Psoas muscle (tissue), 8 donors: ENCODE data around the gene EVC. TPM values are rescaled to one million over a fixed set of nuclear protein-coding genes. Genes with fewer than 3 reads are reported as not detected.
A peak's percentile ranks its signal among the peaks of the same experiment; 100 is the strongest.

ENCODE experiments used
- ATAC-seq, 4 donors: fragments of 200-7000 bp; cut with Tn5 transposase; one replicate each; pipeline ENCODE4 v1.9.1; 2020; ENCODE audit warnings: moderate library complexity in 3 of 4, mild to moderate bottlenecking in 2 of 4
- DNase-seq, 2 donors: peaks; one replicate each; pipeline ENCODE4 v3.0.0-alpha.2; 2020
- H3K27ac ChIP-seq: fragments of 200-600 bp; one replicate; pipeline ENCODE4 v1.8.0; 2022
- H3K27me3 ChIP-seq, 3 donors: fragments of 200-600 bp in 1 of 3; one replicate each; pipeline versions ENCODE4 v1.6.1 to v1.8.0; 2013 to 2022; ENCODE audit warnings: low read length in 2 of 3, mild to moderate bottlenecking in 2 of 3, moderate library complexity in 1 of 3; ENCODE audit not compliant: insufficient read depth in 3 of 3
- H3K36me3 ChIP-seq, 2 donors: fragments of 200-600 bp in 1 of 2; one replicate each; pipeline versions ENCODE4 v1.6.1 to v1.8.0; 2013 to 2022; ENCODE audit warnings: low read depth in 1 of 2, mild to moderate bottlenecking in 1 of 2, moderate library complexity in 1 of 2; ENCODE audit not compliant: insufficient read depth in 1 of 2
- H3K4me1 ChIP-seq: fragments of 200-600 bp; one replicate; pipeline ENCODE4 v1.8.0; 2022
- H3K4me3 ChIP-seq: fragments of 200-600 bp; one replicate; pipeline ENCODE4 v1.8.0; 2022; ENCODE audit warnings: mild to moderate bottlenecking
- H3K9me3 ChIP-seq: fragments of 200-600 bp; one replicate; pipeline ENCODE4 v1.8.0; 2022
- WGBS, 3 donors: extraction: QIAGEN DNeasy Blood & Tissue Kit; methylation state at CpG; one replicate each; pipeline versions ENCODE4 v1.1.6 to v1.1.7; 2013; 5-methylcytosine and 5-hydroxymethylcytosine counted together
- intact Hi-C, 2 donors: fragments of 100-400 bp; cut with DNase I; formaldehyde crosslinking; loops; one replicate each; pipeline versions ENCODE4 v1.11.0 to v1.14.2; 2022
- polyA plus RNA-seq, 3 donors: library from polyadenylated mRNA; stranded (reverse); fragments of 200-250 nt; gene quantifications; one replicate each; pipeline ENCODE4 v1.2.3, GENCODE V29; 2013
- total RNA-seq, 4 donors: library from RNA; stranded (reverse); fragmentation: NEBNext Ultra II Directional in 2 of 4; extraction: Animal tissue kit (Norgen Biotek cat#: 25700) in 2 of 4; gene quantifications; one replicate each; pipeline versions ENCODE4 v1.2.1 to v1.2.4, GENCODE V29; 2021 to 2023
- TF ChIP-seq, protein P1 (sequence below): fragments of 200-600 bp; IDR thresholded peaks from one replicate; pipeline ENCODE4 v1.8.0; 2022; ENCODE audit warnings: antibody characterized with exemption
- donor health status: healthy with polysubstance abuse.
- donor health status: DM: no; HTN: no; CAD: no; lungs with moderate emphysema.
- donor health status: Bipolar disorder and iron deficiency.
- donor health status: healthy.
- donor health status: DM: yes; HTN: yes; CAD: no.
- donor health status: DM: no; HTN: no; CAD: no.
- donor health status: DM: no; HTN: no; CAD: no.
- donor health status: DM: yes; HTN: yes; CAD: no.

The EVC gene
- total and polyA plus RNA-seq, 7 donors = 0.56 to 3.8 (median 1.5) TPM

GRCh38 chr4:5821665-5822358, 110.8 kb downstream of the EVC start:
- no peak for DNase-seq
- intact Hi-C loops = loop anchor here in 1 of 2 donors (10.0 kb wide), 1 partner anchor 153 kb away; no protein-coding TSS in a partner anchor
- 64 to 71% (median 68%) methylated on average over 18 of the region's 18 CpGs for WGBS, 3 donors

GRCh38 chr4:5822619-5823018, 111.6 kb downstream of the EVC start:
- TF ChIP-seq, protein P1, sequence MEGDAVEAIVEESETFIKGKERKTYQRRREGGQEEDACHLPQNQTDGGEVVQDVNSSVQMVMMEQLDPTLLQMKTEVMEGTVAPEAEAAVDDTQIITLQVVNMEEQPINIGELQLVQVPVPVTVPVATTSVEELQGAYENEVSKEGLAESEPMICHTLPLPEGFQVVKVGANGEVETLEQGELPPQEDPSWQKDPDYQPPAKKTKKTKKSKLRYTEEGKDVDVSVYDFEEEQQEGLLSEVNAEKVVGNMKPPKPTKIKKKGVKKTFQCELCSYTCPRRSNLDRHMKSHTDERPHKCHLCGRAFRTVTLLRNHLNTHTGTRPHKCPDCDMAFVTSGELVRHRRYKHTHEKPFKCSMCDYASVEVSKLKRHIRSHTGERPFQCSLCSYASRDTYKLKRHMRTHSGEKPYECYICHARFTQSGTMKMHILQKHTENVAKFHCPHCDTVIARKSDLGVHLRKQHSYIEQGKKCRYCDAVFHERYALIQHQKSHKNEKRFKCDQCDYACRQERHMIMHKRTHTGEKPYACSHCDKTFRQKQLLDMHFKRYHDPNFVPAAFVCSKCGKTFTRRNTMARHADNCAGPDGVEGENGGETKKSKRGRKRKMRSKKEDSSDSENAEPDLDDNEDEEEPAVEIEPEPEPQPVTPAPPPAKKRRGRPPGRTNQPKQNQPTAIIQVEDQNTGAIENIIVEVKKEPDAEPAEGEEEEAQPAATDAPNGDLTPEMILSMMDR = no peak
- Histone ChIP-seq H3K36me3 (peaks cover 0 to 8% of the 10 kb centered on the region in 2 donors), H3K9me3 (no peaks in the 10 kb centered on the region), H3K27ac (no peak overlapping the region), H3K27me3 (no peaks in the 10 kb centered on the region), H3K4me1 (no peaks in the 10 kb centered on the region), H3K4me3 (no peak overlapping the region)
- DNase-seq (no peak), ATAC-seq (no peak)
- intact Hi-C loops = loop anchor here in 1 of 2 donors (10.0 kb wide), 1 partner anchor 152 kb away; no protein-coding TSS in a partner anchor
- WGBS, 3 donors = 83 to 91% (median 89%) methylated on average over 5 of the region's 5 CpGs

More at GRCh38 chr4:5821665-5822358, 110.8 kb downstream of the EVC start:
- Histone ChIP-seq H3K4me3 (no peak overlapping the region), H3K4me1 (no peaks in the 10 kb centered on the region), H3K36me3 (peaks cover 0 to 8% of the 10 kb centered on the region in 2 donors), H3K27ac (no peak overlapping the region), H3K27me3 (no peaks in the 10 kb centered on the region), H3K9me3 (no peaks in the 10 kb centered on the region)
- no peak for ATAC-seq
- TF ChIP-seq, protein P1 = peak; percentile 32

- intact Hi-C loops = loop anchor here in 1 of 2 donors (10.0 kb wide), 1 partner anchor 151 kb away; no protein-coding TSS in a partner anchor
These were observed 112.7 kb downstream of the EVC start for GRCh38 chr4:5823542-5824211.

DNA sequence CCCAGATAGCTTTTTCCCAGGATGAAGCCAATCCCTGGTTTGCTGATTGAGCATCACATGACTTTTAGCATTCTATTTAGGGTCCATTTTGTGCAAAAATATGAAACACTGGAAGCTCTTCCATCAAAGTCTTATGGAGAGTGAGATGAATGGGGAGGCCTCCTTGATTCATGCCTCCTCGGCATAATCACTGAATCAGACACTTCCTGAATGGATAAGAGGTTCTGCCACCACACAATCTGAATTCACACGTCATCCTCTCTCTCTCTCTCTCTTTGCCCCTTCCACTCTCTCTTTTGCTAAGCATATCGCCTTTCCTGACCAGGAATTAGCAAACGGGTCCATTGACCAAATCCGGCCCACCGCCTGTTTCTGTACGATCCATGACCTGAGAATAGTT, 113.2 kb downstream of the EVC start:
- Histone ChIP-seq H3K4me3 (no peak overlapping the region), H3K27me3 (no peaks in the 10 kb centered on the region), H3K36me3 (peaks cover 0 to 8% of the 10 kb centered on the region in 2 donors), H3K4me1 (no peaks in the 10 kb centered on the region), H3K9me3 (no peaks in the 10 kb centered on the region), H3K27ac (no peak overlapping the region)
- DNase-seq = no peak
- ATAC-seq = no peak
- intact Hi-C loops = loop anchor here in 1 of 2 donors (10.0 kb wide), 1 partner anchor 151 kb away; no protein-coding TSS in a partner anchor
- TF ChIP-seq, protein P1 = no peak
- WGBS, 3 donors = 84 to 89% (median 89%) methylated on average over 7 of the region's 7 CpGs

More at GRCh38 chr4:5823542-5824211, 112.7 kb downstream of the EVC start:
- Histone ChIP-seq H3K27me3 (no peaks in the 10 kb centered on the region), H3K9me3 (no peaks in the 10 kb centered on the region), H3K36me3 (peaks cover 0 to 8% of the 10 kb centered on the region in 2 donors), H3K4me1 (no peaks in the 10 kb centered on the region), H3K4me3 (no peak overlapping the region), H3K27ac (no peak overlapping the region)
- DNase-seq = no peak
- TF ChIP-seq, protein P1 = no peak
- WGBS, 3 donors = 89 to 92% (median 90%) methylated on average over 10 of the region's 10 CpGs
- no peak for ATAC-seq
